Measurements from ENCODE around the gene PDE3A.
A peak's percentile ranks its signal among the peaks of the same experiment; 100 is the strongest.
"Not testable (repeated sequence)": the region's sequence is repeated elsewhere in the genome, so short reads cannot be mapped to it uniquely, and the experiment has no call there.

PDE3A gene

DNA sequence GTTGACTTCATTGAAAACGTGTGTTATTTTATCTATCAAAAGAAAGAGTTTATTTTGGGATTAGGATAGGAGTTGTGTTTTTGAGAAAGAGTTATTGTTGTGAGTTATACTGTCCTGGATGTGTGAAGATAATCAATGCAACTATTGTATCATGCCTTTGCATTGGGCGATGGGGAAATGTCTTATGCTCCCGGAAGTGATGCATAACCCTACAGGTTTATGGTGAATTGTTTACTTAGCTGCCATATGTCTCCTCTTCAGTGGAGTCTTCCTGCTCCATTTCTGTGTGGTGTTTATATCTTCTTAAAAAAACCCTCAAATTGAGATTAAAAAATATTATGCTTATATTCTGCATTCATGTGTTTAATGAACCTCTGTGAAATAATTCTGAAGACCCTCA, 6.5 kb downstream of the PDE3A start:
- DNase-seq (ENCODE audit: low read depth) = no peak

GRCh38 chr12:20375560-20375959, 7.2 kb downstream of the PDE3A start:
- DNase-seq (ENCODE audit: low read depth) = no peak

GRCh38 chr12:20376984-20377383, 8.6 kb downstream of the PDE3A start:
- no peak for DNase-seq (ENCODE audit: low read depth)

DNA sequence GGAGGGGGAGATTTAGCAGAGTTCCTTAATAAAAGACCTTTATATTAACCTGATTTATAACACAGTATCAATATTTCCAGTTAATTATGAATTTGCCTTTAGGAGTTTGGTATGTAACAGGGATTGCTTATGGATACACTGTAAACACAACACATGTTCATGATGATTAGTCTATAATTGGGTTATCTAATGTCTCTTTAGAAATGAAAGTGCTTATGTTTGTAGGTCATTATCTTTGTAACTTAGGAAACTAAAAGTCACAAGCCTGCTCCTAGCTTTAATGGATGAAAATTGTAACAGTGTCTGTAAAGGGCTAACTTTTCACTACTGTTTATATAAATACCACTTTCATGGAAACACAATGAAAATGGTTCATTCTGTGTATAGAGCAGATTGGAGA, 9.4 kb downstream of the PDE3A start:
- DNase-seq (ENCODE audit: low read depth) = no peak

DNA sequence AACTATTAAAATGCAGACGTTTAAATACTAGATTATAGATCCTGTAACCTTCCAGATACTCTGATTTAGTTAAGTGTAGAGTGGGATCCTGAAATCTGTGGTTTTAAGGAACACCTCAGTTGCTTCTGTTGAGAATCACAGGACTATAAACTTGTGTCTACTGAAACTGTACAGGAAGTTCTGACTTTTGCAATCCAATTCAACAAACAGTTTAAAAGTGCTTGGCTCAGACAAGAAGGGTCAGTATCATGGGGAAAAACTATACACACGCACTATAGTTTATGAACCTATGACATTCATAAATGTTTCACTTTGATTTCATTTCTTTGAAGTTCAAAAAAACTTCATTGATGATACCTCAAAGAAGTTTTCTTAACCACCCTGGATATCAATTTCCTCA, 13.8 kb downstream of the PDE3A start:
- no peak for DNase-seq (ENCODE audit: low read depth)

- DNase-seq (ENCODE audit: low read depth) = no peak
These were observed 15.3 kb downstream of the PDE3A start for GRCh38 chr12:20383612-20384011.

GRCh38 chr12:20384836-20385235, 16.5 kb downstream of the PDE3A start:
- not testable (repeated sequence) for DNase-seq (ENCODE audit: low read depth)

DNA sequence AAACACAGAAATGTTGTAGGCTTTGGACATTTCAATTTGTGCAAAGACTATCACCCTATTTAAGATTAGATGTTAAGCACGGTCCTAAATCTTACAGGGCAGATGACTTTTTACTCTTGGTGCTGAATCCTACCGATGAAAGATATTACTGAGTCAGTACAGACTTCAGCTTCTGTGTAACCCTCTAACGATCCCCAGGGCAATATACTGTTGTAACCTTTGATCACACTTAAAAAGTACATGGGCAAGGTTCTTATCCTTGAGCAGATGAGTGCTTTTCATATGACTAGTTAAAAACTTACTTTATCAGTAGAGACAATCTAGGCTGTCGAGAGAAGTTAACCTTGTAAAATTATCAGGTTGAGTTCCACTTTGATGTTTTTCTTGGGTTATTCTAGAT, 22.5 kb downstream of the PDE3A start:
- DNase-seq (ENCODE audit: low read depth) = no peak

GRCh38 chr12:20392339-20392738, 24.0 kb downstream of the PDE3A start:
- DNase-seq (ENCODE audit: low read depth) = no peak

GRCh38 chr12:20393707-20394106, 25.4 kb downstream of the PDE3A start:
- DNase-seq (ENCODE audit: low read depth) = no peak

GRCh38 chr12:20395791-20396550, 27.6 kb downstream of the PDE3A start:
- no peak for DNase-seq (ENCODE audit: low read depth)

DNA sequence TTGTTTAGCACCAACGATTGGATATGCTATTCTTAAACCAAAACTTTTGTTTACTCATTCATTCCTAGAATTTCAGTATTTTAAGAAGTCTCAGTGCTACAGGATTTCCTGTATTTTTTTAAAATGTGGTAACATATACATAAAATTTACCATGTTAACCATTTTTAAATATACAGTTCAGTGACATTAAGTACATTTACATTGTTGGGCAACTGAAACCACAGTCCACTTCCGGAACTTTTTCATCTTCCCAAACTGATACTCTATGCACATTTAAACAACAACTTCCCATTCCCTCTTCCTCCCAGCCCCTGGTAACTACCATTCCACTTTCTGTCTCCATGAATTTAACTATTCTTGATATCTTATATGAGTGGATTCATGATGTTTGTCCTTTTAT, 30.3 kb downstream of the PDE3A start:
- DNase-seq (ENCODE audit: low read depth) = no peak

DNA sequence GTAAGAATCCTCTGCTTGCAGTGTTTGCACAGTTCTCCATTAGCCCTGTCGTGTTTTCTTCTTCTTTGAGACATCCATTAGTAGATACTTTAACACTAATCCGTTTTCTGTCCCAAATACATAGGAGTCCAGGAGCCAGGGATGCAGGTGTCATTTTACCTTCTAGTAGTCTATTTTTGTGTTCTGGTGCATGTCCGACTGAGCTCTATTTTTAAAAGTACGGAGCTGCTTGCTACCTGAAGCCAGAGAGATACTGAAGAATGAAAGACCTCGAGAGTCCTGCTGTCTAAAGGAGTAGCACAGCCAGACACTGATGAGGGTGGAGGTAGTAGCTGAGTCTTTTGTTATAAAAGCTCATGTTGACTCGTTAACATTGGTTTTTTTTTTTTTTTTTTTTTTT, 31.7 kb downstream of the PDE3A start:
- no peak for DNase-seq (ENCODE audit: low read depth)

DNA sequence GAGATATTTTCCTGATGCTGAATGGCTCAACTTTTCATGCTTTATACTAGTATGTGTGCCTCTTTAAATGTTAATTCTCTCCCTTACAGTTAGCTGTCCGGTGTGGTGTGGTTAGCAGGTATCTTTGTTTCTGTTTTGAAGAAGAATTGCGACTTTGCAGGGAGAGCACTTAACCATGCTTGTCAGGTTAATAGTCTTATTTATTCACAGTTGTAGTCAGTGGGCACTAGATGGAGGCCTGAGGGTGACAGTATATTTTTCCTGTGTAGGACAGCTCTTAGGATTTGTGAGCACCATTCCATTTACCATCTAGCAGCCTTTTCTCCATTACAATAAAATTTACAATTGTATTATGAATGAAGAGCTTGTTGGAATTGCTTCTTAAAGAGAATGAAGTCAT, 34.9 kb downstream of the PDE3A start:
- DNase-seq (ENCODE audit: low read depth) = no peak

DNA sequence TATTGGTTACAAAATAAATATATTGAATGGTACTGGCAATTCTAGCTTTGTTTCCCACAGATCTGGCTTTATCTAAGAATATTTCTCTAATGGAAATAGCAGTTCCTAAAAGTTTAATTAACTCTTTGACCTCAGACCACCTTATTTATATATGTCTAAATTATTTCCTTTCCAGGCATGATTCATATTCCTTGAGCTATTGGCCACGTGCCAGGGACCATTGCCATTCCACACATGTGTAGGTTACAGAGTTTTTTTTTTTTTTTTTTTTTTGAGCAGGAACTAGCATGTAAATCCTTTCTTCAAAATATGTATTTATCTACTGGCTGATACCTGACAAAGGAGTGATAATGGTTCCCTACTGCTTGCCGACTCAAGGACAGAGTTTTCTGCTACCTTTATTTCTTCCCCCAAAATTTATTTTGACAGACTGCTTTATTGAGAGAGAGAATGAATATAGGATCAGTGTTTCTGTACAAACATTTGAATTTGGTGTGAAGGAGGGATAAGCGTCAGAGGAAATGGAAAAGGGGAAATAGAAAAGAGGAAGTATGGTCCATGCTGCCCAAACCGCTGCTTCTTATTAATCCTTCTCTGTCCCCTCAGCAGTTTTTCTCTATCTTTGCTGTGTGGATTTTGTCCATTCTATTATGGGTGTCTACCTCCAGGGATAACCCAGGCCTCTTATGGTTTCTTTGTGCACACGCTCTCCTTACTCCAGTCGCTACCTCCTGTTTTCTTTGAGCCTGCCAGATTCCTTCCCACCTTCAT, 36.4 kb downstream of the PDE3A start:
- peak; percentile 26 for DNase-seq (ENCODE audit: low read depth)

DNA sequence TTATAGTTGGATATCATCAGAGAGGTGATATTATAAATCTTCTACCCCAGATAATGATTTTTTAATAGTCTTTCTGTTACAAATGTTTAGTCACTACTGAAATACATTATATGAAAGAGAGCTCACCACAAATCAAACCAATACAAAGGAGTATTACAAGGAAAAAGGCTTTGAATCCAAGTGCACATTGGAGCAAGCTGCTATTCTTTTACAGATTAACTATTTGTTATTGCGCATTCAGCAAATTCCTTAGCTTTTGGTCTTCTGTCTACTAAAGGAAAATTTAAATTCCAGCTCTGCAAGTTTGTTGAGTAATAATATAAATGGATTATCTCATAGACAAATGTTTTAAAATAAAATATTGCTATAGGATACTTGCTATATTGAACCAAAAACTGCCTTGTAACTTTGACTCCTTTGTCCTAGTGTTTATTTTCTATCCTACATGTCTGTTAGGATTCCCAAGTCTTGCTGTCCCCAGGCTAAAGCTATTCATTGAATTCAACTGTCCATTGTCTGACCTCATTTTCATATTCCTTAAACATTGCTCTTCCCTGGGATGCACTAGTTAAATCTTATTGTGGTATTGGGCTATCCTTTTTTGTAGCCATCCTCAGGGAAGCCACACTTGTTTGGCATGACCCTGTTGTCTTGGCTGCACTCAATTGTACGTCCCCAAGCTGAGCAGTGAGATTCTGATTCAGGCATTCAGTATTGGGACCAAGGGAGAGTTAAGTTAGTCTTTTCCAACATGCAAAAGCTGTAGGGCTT, 41.5 kb downstream of the PDE3A start:
- DNase-seq (ENCODE audit: low read depth) = no peak

DNA sequence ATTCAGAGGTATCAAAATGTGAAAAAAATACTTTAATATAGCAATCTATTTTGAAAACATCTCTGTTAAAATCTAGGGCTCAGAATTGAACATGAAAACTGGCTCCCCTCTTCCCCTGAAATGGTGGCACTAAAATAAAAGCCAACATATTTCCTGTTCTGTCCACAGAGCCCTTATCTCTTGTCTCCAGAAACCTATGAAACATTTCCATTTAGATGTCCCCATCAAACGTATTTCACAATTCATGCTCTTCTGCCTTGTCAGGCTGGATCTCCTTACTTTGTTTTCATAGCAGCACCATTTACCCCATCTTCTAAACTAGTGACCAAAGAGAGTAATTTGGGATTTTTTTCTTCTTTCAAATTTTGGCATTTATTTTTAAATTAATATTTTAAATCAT, 42.4 kb downstream of the PDE3A start:
- no peak for DNase-seq (ENCODE audit: low read depth)

DNA sequence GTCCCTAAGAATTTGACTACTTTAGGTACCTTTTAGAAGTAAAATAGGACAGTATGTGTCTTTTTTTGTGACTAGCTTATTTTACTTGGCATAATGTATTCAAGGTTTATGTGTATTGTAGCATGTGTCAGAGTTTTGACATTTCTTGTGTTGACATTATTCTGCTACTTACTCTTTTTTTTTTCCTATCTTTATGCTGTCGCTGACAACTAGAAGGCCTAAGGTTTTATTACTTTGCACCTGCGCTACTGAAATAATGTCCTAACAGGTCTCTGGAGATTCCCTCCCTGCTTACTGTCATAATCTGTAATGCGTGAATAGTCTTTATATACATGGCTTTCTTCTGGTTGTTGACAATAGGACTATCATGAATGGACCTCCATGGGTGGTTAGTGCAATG, 43.0 kb downstream of the PDE3A start:
- no peak for DNase-seq (ENCODE audit: low read depth)

GRCh38 chr12:20415028-20415427, 46.7 kb downstream of the PDE3A start:
- DNase-seq (ENCODE audit: low read depth) = no peak

GRCh38 chr12:20415641-20416040, 47.3 kb downstream of the PDE3A start:
- DNase-seq (ENCODE audit: low read depth) = no peak

DNA sequence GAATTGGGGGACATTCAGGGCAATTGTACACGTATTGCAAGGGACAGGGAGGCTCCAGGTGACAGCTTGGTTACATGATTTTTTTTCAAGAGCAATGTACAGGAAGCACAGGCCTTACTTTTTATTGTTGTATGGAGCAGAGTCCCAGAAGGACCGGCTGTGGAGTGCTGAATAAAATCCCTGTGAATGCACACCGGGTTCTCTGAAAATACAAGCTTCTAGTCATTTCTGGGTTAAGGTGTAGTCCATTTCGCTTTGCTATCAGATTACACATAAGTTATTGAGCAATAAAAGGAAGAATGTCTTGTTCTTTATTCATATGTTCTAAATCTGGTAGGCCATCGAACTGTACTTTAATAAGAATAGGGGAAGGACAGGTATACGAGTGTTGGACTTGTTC, 52.2 kb downstream of the PDE3A start:
- DNase-seq (ENCODE audit: low read depth) = no peak

DNA sequence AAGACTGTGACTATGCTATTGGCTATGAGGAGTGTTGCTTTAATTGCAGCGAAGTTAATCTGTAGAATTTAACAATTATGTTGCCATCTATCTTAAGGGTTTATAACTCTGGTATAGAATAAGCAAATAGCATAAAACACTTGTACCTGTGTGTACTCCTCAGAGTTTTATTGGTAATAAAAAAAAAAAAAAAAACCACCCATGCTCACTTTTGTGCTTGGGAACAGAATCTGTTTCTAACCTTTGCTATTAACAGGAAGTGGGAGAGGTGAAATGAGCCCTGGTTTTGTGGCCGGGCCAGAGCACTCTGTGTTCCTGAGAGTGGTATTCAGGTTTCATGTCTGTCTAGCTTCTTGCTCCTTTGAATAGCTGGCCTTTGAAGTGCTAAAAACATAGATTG, 53.1 kb downstream of the PDE3A start:
- no peak for DNase-seq (ENCODE audit: low read depth)

DNA sequence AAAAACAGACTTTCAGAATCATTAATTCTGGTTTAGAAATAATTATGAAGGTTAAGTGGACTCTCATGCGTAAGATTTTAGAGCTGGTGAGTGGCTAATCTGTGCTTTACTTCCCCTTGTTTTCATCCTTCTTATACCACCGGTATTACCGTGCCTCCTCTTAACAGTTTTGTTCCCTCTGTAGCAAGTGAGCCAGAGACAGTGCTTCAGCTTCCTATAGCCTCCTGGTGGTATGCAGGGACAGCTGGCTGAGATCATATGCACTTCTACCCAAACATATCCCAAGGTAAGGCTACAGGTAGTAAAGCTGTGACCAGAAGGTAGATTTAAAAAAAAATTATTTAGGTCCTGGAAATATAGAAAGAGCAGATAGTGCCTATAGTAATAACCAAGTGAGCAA, 55.2 kb downstream of the PDE3A start:
- no peak for DNase-seq (ENCODE audit: low read depth)
